ENCODE measurements around the gene CDH19.

CDH19 gene

GRCh38 chr18:66623821-66624220, 19.9 kb upstream of the CDH19 start:
- Histone ChIP-seq H3K4me3 (ENCODE audit: low read length) (no peak overlapping the region), H3K27me3 (ENCODE audit: control insufficient read depth, insufficient read depth, low read length) (no peaks in the 10 kb centered on the region), H3K9me3 (ENCODE audit: control insufficient read depth, insufficient read depth, low read length) (no peaks in the 10 kb centered on the region), H3K36me3 (ENCODE audit: control insufficient read depth, insufficient read depth, low read length) (no peaks in the 10 kb centered on the region), H3K4me1 (ENCODE audit: control insufficient read depth, insufficient read depth, low read length) (no peaks in the 10 kb centered on the region), H3K27ac (ENCODE audit: low read length) (no peak overlapping the region)
- no peak for DNase-seq (ENCODE audit: low read depth, low spot score)
- no CpG with 5 or more reads among the region's 1 CpG for WGBS (ENCODE audit: insufficient coverage, insufficient read length)

- H3K4me1 ChIP-seq (ENCODE audit: control insufficient read depth, insufficient read depth, low read length), result no peaks in the 10 kb centered on the region
- whole genome bisulfite sequencing (ENCODE audit: insufficient coverage, insufficient read length), result no CpG with 5 or more reads among the region's 12 CpGs
- no peak overlapping the region for H3K4me3 ChIP-seq (ENCODE audit: low read length)
- H3K9me3 ChIP-seq (ENCODE audit: control insufficient read depth, insufficient read depth, low read length), result no peaks in the 10 kb centered on the region
- DNase-seq (ENCODE audit: low read depth, low spot score), result no peak
- H3K27me3 ChIP-seq (ENCODE audit: control insufficient read depth, insufficient read depth, low read length), result no peaks in the 10 kb centered on the region
- no peaks in the 10 kb centered on the region for H3K36me3 ChIP-seq (ENCODE audit: control insufficient read depth, insufficient read depth, low read length)
- H3K27ac ChIP-seq (ENCODE audit: low read length), result no peak overlapping the region
Observed at GRCh38 chr18:66621816-66622576, 18.1 kb upstream of the CDH19 start.

- H3K4me3 ChIP-seq (ENCODE audit: low read length), result no peak overlapping the region
- no peaks in the 10 kb centered on the region for H3K27me3 ChIP-seq (ENCODE audit: control insufficient read depth, insufficient read depth, low read length)
- H3K9me3 ChIP-seq (ENCODE audit: control insufficient read depth, insufficient read depth, low read length), result no peaks in the 10 kb centered on the region
- no peaks in the 10 kb centered on the region for H3K36me3 ChIP-seq (ENCODE audit: control insufficient read depth, insufficient read depth, low read length)
- no CpG with 5 or more reads among the region's 4 CpGs for WGBS (ENCODE audit: insufficient coverage, insufficient read length)
- no peaks in the 10 kb centered on the region for H3K4me1 ChIP-seq (ENCODE audit: control insufficient read depth, insufficient read depth, low read length)
- DNase-seq (ENCODE audit: low read depth, low spot score), result peak; percentile 1
- H3K27ac ChIP-seq (ENCODE audit: low read length), result no peak overlapping the region
Observed at GRCh38 chr18:66616523-66616983, 12.7 kb upstream of the CDH19 start.

- DNase-seq (ENCODE audit: low read depth, low spot score), result no peak
- Histone ChIP-seq H3K4me3 (ENCODE audit: low read length) (no peak overlapping the region), H3K36me3 (ENCODE audit: control insufficient read depth, insufficient read depth, low read length) (no peaks in the 10 kb centered on the region), H3K9me3 (ENCODE audit: control insufficient read depth, insufficient read depth, low read length) (no peaks in the 10 kb centered on the region), H3K27ac (ENCODE audit: low read length) (no peak overlapping the region), H3K27me3 (ENCODE audit: control insufficient read depth, insufficient read depth, low read length) (no peaks in the 10 kb centered on the region), H3K4me1 (ENCODE audit: control insufficient read depth, insufficient read depth, low read length) (no peaks in the 10 kb centered on the region)
Observed at GRCh38 chr18:66615176-66615575, 11.3 kb upstream of the CDH19 start.

- DNase-seq (ENCODE audit: low read depth, low spot score), result no peak
- H3K27ac ChIP-seq (ENCODE audit: low read length), result no peak overlapping the region
- no peaks in the 10 kb centered on the region for H3K27me3 ChIP-seq (ENCODE audit: control insufficient read depth, insufficient read depth, low read length)
- no peak overlapping the region for H3K4me3 ChIP-seq (ENCODE audit: low read length)
- H3K4me1 ChIP-seq (ENCODE audit: control insufficient read depth, insufficient read depth, low read length), result no peaks in the 10 kb centered on the region
- no peaks in the 10 kb centered on the region for H3K36me3 ChIP-seq (ENCODE audit: control insufficient read depth, insufficient read depth, low read length)
- WGBS (ENCODE audit: insufficient coverage, insufficient read length), result no CpG with 5 or more reads among the region's 6 CpGs
- no peaks in the 10 kb centered on the region for H3K9me3 ChIP-seq (ENCODE audit: control insufficient read depth, insufficient read depth, low read length)
Observed at GRCh38 chr18:66607632-66608031, 3.7 kb upstream of the CDH19 start.

GRCh38 chr18:66601649-66602048, 2.2 kb downstream of the CDH19 start:
- H3K9me3 ChIP-seq (ENCODE audit: control insufficient read depth, insufficient read depth, low read length), result no peaks in the 10 kb centered on the region
- H3K27ac ChIP-seq (ENCODE audit: low read length), result no peak overlapping the region
- no CpG with 5 or more reads among the region's 3 CpGs for WGBS (ENCODE audit: insufficient coverage, insufficient read length)
- no peaks in the 10 kb centered on the region for H3K4me1 ChIP-seq (ENCODE audit: control insufficient read depth, insufficient read depth, low read length)
- DNase-seq (ENCODE audit: low read depth, low spot score), result no peak
- no peaks in the 10 kb centered on the region for H3K27me3 ChIP-seq (ENCODE audit: control insufficient read depth, insufficient read depth, low read length)
- no peak overlapping the region for H3K4me3 ChIP-seq (ENCODE audit: low read length)
- no peaks in the 10 kb centered on the region for H3K36me3 ChIP-seq (ENCODE audit: control insufficient read depth, insufficient read depth, low read length)

GRCh38 chr18:66599190-66599589, 4.7 kb downstream of the CDH19 start:
- no peaks in the 10 kb centered on the region for H3K9me3 ChIP-seq (ENCODE audit: control insufficient read depth, insufficient read depth, low read length)
- no peaks in the 10 kb centered on the region for H3K27me3 ChIP-seq (ENCODE audit: control insufficient read depth, insufficient read depth, low read length)
- WGBS (ENCODE audit: insufficient coverage, insufficient read length), result no CpG with 5 or more reads among the region's 3 CpGs
- H3K27ac ChIP-seq (ENCODE audit: low read length), result no peak overlapping the region
- H3K4me1 ChIP-seq (ENCODE audit: control insufficient read depth, insufficient read depth, low read length), result no peaks in the 10 kb centered on the region
- H3K4me3 ChIP-seq (ENCODE audit: low read length), result no peak overlapping the region
- no peak for DNase-seq (ENCODE audit: low read depth, low spot score)
- no peaks in the 10 kb centered on the region for H3K36me3 ChIP-seq (ENCODE audit: control insufficient read depth, insufficient read depth, low read length)

- WGBS (ENCODE audit: insufficient coverage, insufficient read length), result no CpG with 5 or more reads among the region's 4 CpGs
- H3K27ac ChIP-seq (ENCODE audit: low read length), result no peak overlapping the region
- H3K36me3 ChIP-seq (ENCODE audit: control insufficient read depth, insufficient read depth, low read length), result no peaks in the 10 kb centered on the region
- H3K9me3 ChIP-seq (ENCODE audit: control insufficient read depth, insufficient read depth, low read length), result no peaks in the 10 kb centered on the region
- no peak overlapping the region for H3K4me3 ChIP-seq (ENCODE audit: low read length)
- H3K27me3 ChIP-seq (ENCODE audit: control insufficient read depth, insufficient read depth, low read length), result no peaks in the 10 kb centered on the region
- DNase-seq (ENCODE audit: low read depth, low spot score), result no peak
- no peaks in the 10 kb centered on the region for H3K4me1 ChIP-seq (ENCODE audit: control insufficient read depth, insufficient read depth, low read length)
Observed at GRCh38 chr18:66587430-66587829, 16.5 kb downstream of the CDH19 start.

GRCh38 chr18:66582211-66582610, 21.7 kb downstream of the CDH19 start:
- Histone ChIP-seq H3K9me3 (ENCODE audit: control insufficient read depth, insufficient read depth, low read length) (no peaks in the 10 kb centered on the region), H3K4me3 (ENCODE audit: low read length) (no peak overlapping the region), H3K4me1 (ENCODE audit: control insufficient read depth, insufficient read depth, low read length) (no peaks in the 10 kb centered on the region), H3K27me3 (ENCODE audit: control insufficient read depth, insufficient read depth, low read length) (no peaks in the 10 kb centered on the region), H3K36me3 (ENCODE audit: control insufficient read depth, insufficient read depth, low read length) (no peaks in the 10 kb centered on the region), H3K27ac (ENCODE audit: low read length) (no peak overlapping the region)
- no peak for DNase-seq (ENCODE audit: low read depth, low spot score)

- Histone ChIP-seq H3K36me3 (ENCODE audit: control insufficient read depth, insufficient read depth, low read length) (no peaks in the 10 kb centered on the region), H3K4me1 (ENCODE audit: control insufficient read depth, insufficient read depth, low read length) (no peaks in the 10 kb centered on the region), H3K27ac (ENCODE audit: low read length) (no peak overlapping the region), H3K9me3 (ENCODE audit: control insufficient read depth, insufficient read depth, low read length) (no peaks in the 10 kb centered on the region), H3K4me3 (ENCODE audit: low read length) (no peak overlapping the region), H3K27me3 (ENCODE audit: control insufficient read depth, insufficient read depth, low read length) (no peaks in the 10 kb centered on the region)
- no CpG with 5 or more reads among the region's 2 CpGs for WGBS (ENCODE audit: insufficient coverage, insufficient read length)
- no peak for DNase-seq (ENCODE audit: low read depth, low spot score)
Observed at GRCh38 chr18:66575263-66575662, 28.6 kb downstream of the CDH19 start.

GRCh38 chr18:66571845-66572244, 32.0 kb downstream of the CDH19 start:
- no peaks in the 10 kb centered on the region for H3K36me3 ChIP-seq (ENCODE audit: control insufficient read depth, insufficient read depth, low read length)
- no peaks in the 10 kb centered on the region for H3K9me3 ChIP-seq (ENCODE audit: control insufficient read depth, insufficient read depth, low read length)
- H3K4me1 ChIP-seq (ENCODE audit: control insufficient read depth, insufficient read depth, low read length), result no peaks in the 10 kb centered on the region
- no peak overlapping the region for H3K27ac ChIP-seq (ENCODE audit: low read length)
- no peak for DNase-seq (ENCODE audit: low read depth, low spot score)
- no peak overlapping the region for H3K4me3 ChIP-seq (ENCODE audit: low read length)
- H3K27me3 ChIP-seq (ENCODE audit: control insufficient read depth, insufficient read depth, low read length), result no peaks in the 10 kb centered on the region
- no CpG with 5 or more reads among the region's 6 CpGs for WGBS (ENCODE audit: insufficient coverage, insufficient read length)

Measured in iPS DF 6.9 (cell line).